Rectal smooth muscle tissue (tissue), 1 donor: Measurements from ENCODE around the gene LINGO3.

ENCODE experiments used
- H3K27ac ChIP-seq: one replicate; pipeline ENCODE4 v1.7.0; 2013; ENCODE audit warnings: low read depth, low read length, inconsistent platforms
- H3K27me3 ChIP-seq: one replicate; pipeline ENCODE4 v1.7.0; 2013; ENCODE audit warnings: low read length; ENCODE audit not compliant: control insufficient read depth, insufficient read depth
- H3K36me3 ChIP-seq: one replicate; pipeline ENCODE4 v1.7.0; 2013; ENCODE audit warnings: low read length; ENCODE audit not compliant: control insufficient read depth, insufficient read depth
- H3K4me1 ChIP-seq: one replicate; pipeline ENCODE4 v1.7.0; 2013; ENCODE audit warnings: low read length; ENCODE audit not compliant: control insufficient read depth, insufficient read depth
- H3K4me3 ChIP-seq: one replicate; pipeline ENCODE4 v1.7.0; 2013; ENCODE audit warnings: low read length
- H3K9ac ChIP-seq: one replicate; pipeline ENCODE4 v1.7.0; 2013; ENCODE audit warnings: low read length

The LINGO3 gene

GRCh38 chr19:2345794-2346663 lies 38.1 kb upstream of the LINGO3 start:
- Histone ChIP-seq H3K9ac (no peak overlapping the region), H3K27ac (no peak overlapping the region), H3K4me3 (no peak overlapping the region), H3K27me3 (no peaks in the 10 kb centered on the region), H3K36me3 (peaks cover 20% of the 10 kb centered on the region), H3K4me1 (no peaks in the 10 kb centered on the region)

GRCh38 chr19:2345076-2345475 lies 37.1 kb upstream of the LINGO3 start:
- no peaks in the 10 kb centered on the region for H3K4me1 ChIP-seq
- no peak overlapping the region for H3K9ac ChIP-seq
- H3K27me3 ChIP-seq = no peaks in the 10 kb centered on the region
- H3K4me3 ChIP-seq = no peak overlapping the region
- peaks cover 12% of the 10 kb centered on the region for H3K36me3 ChIP-seq
- no peak overlapping the region for H3K27ac ChIP-seq

GRCh38 chr19:2344381-2344870 lies 36.5 kb upstream of the LINGO3 start:
- no peak overlapping the region for H3K27ac ChIP-seq
- no peak overlapping the region for H3K9ac ChIP-seq
- no peaks in the 10 kb centered on the region for H3K27me3 ChIP-seq
- H3K4me1 ChIP-seq = no peaks in the 10 kb centered on the region
- H3K36me3 ChIP-seq = peaks cover 10% of the 10 kb centered on the region
- no peak overlapping the region for H3K4me3 ChIP-seq

GRCh38 chr19:2343289-2343982 lies 35.5 kb upstream of the LINGO3 start:
- Histone ChIP-seq H3K27me3 (no peaks in the 10 kb centered on the region), H3K9ac (no peak overlapping the region), H3K4me1 (no peaks in the 10 kb centered on the region), H3K36me3 (peaks cover 7% of the 10 kb centered on the region), H3K4me3 (no peak overlapping the region), H3K27ac (no peak overlapping the region)

GRCh38 chr19:2342656-2343288 lies 34.8 kb upstream of the LINGO3 start:
- Histone ChIP-seq H3K9ac (no peak overlapping the region), H3K27me3 (no peaks in the 10 kb centered on the region), H3K36me3 (peaks cover 6% of the 10 kb centered on the region), H3K27ac (no peak overlapping the region), H3K4me1 (no peaks in the 10 kb centered on the region), H3K4me3 (no peak overlapping the region)

- Histone ChIP-seq H3K4me3 (no peak overlapping the region), H3K4me1 (no peaks in the 10 kb centered on the region), H3K9ac (no peak overlapping the region), H3K36me3 (peaks cover 8% of the 10 kb centered on the region), H3K27ac (no peak overlapping the region), H3K27me3 (no peaks in the 10 kb centered on the region)
Observed at GRCh38 chr19:2341982-2342381, 34.0 kb upstream of the LINGO3 start.

- H3K9ac ChIP-seq = no peak overlapping the region
- H3K27me3 ChIP-seq = no peaks in the 10 kb centered on the region
- H3K4me3 ChIP-seq = no peak overlapping the region
- H3K36me3 ChIP-seq = peaks cover 8% of the 10 kb centered on the region
- H3K4me1 ChIP-seq = no peaks in the 10 kb centered on the region
- no peak overlapping the region for H3K27ac ChIP-seq
Observed at GRCh38 chr19:2341244-2341751, 33.3 kb upstream of the LINGO3 start.

- Histone ChIP-seq H3K4me1 (no peaks in the 10 kb centered on the region), H3K27me3 (no peaks in the 10 kb centered on the region), H3K36me3 (peaks cover 8% of the 10 kb centered on the region), H3K4me3 (no peak overlapping the region), H3K9ac (no peak overlapping the region), H3K27ac (no peak overlapping the region)
Observed at GRCh38 chr19:2340496-2341243, 32.7 kb upstream of the LINGO3 start.

- H3K36me3 ChIP-seq = peaks cover 8% of the 10 kb centered on the region
- no peaks in the 10 kb centered on the region for H3K4me1 ChIP-seq
- no peak overlapping the region for H3K4me3 ChIP-seq
- H3K27ac ChIP-seq = no peak overlapping the region
- no peaks in the 10 kb centered on the region for H3K27me3 ChIP-seq
- no peak overlapping the region for H3K9ac ChIP-seq
Observed at GRCh38 chr19:2339644-2340310, 31.8 kb upstream of the LINGO3 start.

- Histone ChIP-seq H3K36me3 (peaks cover 8% of the 10 kb centered on the region), H3K9ac (no peak overlapping the region), H3K4me3 (no peak overlapping the region), H3K4me1 (no peaks in the 10 kb centered on the region), H3K27ac (no peak overlapping the region), H3K27me3 (no peaks in the 10 kb centered on the region)
Observed at GRCh38 chr19:2338751-2339643, 31.0 kb upstream of the LINGO3 start.
